HEK293 (cell line): ENCODE results near the gene SLX9.

Experiments used
- CTCF ChIA-PET: fragments of 350-600 bp; formaldehyde crosslinking; extraction: SDS; loops from one replicate; lab custom pipeline; 2021; ENCODE audit warnings: antibody characterized with exemption; lab: Yijun Ruan, JAX
- POLR2A ChIA-PET: fragments of 300-600 bp; formaldehyde crosslinking; extraction: SDS; loops from one replicate; lab custom pipeline; 2020; ENCODE audit warnings: antibody characterized with exemption, inconsistent platforms; lab: Yijun Ruan, JAX
- H3K27ac ChIP-seq: fragments of 200-500 bp; sonication (Bioruptor generic); 2 replicates; pipeline ENCODE4 v1.5.1; 2014; ENCODE audit warnings: low read depth, low read length, control low read depth, inconsistent platforms; ENCODE audit errors: extremely low read depth
- H3K36me3 ChIP-seq, 2 experiments: fragments of 200-500 bp in 1 of 2; sonication (Bioruptor generic) in 1 of 2; 1 replicate in 1 of 2; 2 replicates in 1 of 2; pipeline ENCODE4 v1.5.1; 2014 to 2017; ENCODE audit warnings: inconsistent platforms in 2 of 2, low read length in 2 of 2; ENCODE audit not compliant: control insufficient read depth in 2 of 2, insufficient read depth in 1 of 2
- H3K4me1 ChIP-seq: fragments of 200-500 bp; sonication (Bioruptor generic); 2 replicates; pipeline ENCODE4 v1.5.1; 2014; ENCODE audit warnings: mild to moderate bottlenecking, low read length, inconsistent platforms; ENCODE audit not compliant: control insufficient read depth, insufficient read depth
- H3K4me3 ChIP-seq: 2 replicates; pipeline ENCODE4 v1.5.1; 2011; ENCODE audit warnings: low read depth, mild to moderate bottlenecking, control low read depth, low read length, moderate library complexity
- H3K9me3 ChIP-seq: fragments of 200-500 bp; sonication (Bioruptor generic); 2 replicates; pipeline ENCODE4 v1.5.1; 2014; ENCODE audit warnings: low read depth, low read length, inconsistent platforms; ENCODE audit not compliant: control insufficient read depth, insufficient read depth
- BCL11B ChIP-seq: fragments of 450-650 bp; formaldehyde crosslinking; IDR thresholded peaks from 2 replicates; pipeline ENCODE4 v1.5.1; 2016; ENCODE audit warnings: low read depth, missing biosample characterization, missing genetic modification characterization
- EGR2 ChIP-seq: fragments of 450-650 bp; formaldehyde crosslinking; IDR thresholded peaks from 2 replicates; pipeline ENCODE4 v1.5.1; 2016; ENCODE audit warnings: low read depth, missing biosample characterization, missing genetic modification characterization
- KLF16 ChIP-seq: fragments of 450-650 bp; formaldehyde crosslinking; IDR thresholded peaks from 2 replicates; pipeline ENCODE4 v1.5.1; 2017; ENCODE audit warnings: missing biosample characterization, missing genetic modification characterization
- PBX3 ChIP-seq: sonication (generic); formaldehyde crosslinking; IDR thresholded peaks from 2 replicates; pipeline ENCODE4 v1.8.1; 2022; ENCODE audit warnings: mild to moderate bottlenecking, moderate library complexity, missing genetic modification reagents
- WT1 ChIP-seq: fragments of 450-650 bp; formaldehyde crosslinking; IDR thresholded peaks from 2 replicates; pipeline ENCODE4 v1.5.1; 2016; ENCODE audit warnings: missing biosample characterization, missing genetic modification characterization
- YY2 ChIP-seq: fragments of 450-650 bp; formaldehyde crosslinking; IDR thresholded peaks from 2 replicates; pipeline ENCODE4 v1.5.1; 2016; ENCODE audit warnings: missing biosample characterization, missing genetic modification characterization
- ZBTB48 ChIP-seq: fragments of 450-650 bp; formaldehyde crosslinking; IDR thresholded peaks from 2 replicates; pipeline ENCODE4 v1.5.1; 2016; ENCODE audit warnings: missing biosample characterization, missing genetic modification characterization
- ZEB2 ChIP-seq: fragments of 450-650 bp; formaldehyde crosslinking; IDR thresholded peaks from 2 replicates; pipeline ENCODE4 v1.5.1; 2016; ENCODE audit warnings: missing biosample characterization, missing genetic modification characterization
- ZFP41 ChIP-seq: fragments of 450-650 bp; formaldehyde crosslinking; IDR thresholded peaks from 2 replicates; pipeline ENCODE4 v1.5.1; 2016; ENCODE audit warnings: missing biosample characterization, missing genetic modification characterization, borderline replicate concordance
- ZNF292 ChIP-seq: fragments of 450-650 bp; formaldehyde crosslinking; IDR thresholded peaks from 2 replicates; pipeline ENCODE4 v1.5.1; 2016; ENCODE audit warnings: low read depth, missing biosample characterization, missing genetic modification characterization, borderline replicate concordance
- ZNF354C ChIP-seq: fragments of 450-650 bp; formaldehyde crosslinking; IDR thresholded peaks from 2 replicates; pipeline ENCODE4 v1.5.1; 2016; ENCODE audit warnings: missing biosample characterization, missing genetic modification characterization, low read depth, borderline replicate concordance
- ZNF362 ChIP-seq: fragments of 450-650 bp; formaldehyde crosslinking; IDR thresholded peaks from 2 replicates; pipeline ENCODE4 v1.5.1; 2016; ENCODE audit warnings: missing biosample characterization, missing genetic modification characterization
- ZNF501 ChIP-seq: fragments of 450-650 bp; formaldehyde crosslinking; IDR thresholded peaks from 2 replicates; pipeline ENCODE4 v1.5.1; 2016; ENCODE audit warnings: missing biosample characterization, missing genetic modification characterization
- ZNF518A ChIP-seq: fragments of 450-650 bp; formaldehyde crosslinking; conservative IDR thresholded peaks from 2 replicates; pipeline ENCODE4 v1.5.1; 2016; ENCODE audit warnings: low read depth, missing biosample characterization, missing genetic modification characterization
- ZNF626 ChIP-seq: fragments of 450-650 bp; sonication (Bioruptor Pico); formaldehyde crosslinking; IDR thresholded peaks from 2 replicates; pipeline ENCODE4 v1.5.1; 2018; ENCODE audit warnings: missing biosample characterization, missing genetic modification characterization, inconsistent platforms
- ZNF701 ChIP-seq: fragments of 450-650 bp; formaldehyde crosslinking; IDR thresholded peaks from 2 replicates; pipeline ENCODE4 v1.5.1; 2016; ENCODE audit warnings: missing biosample characterization, missing genetic modification characterization
- ZNF792 ChIP-seq: fragments of 450-650 bp; formaldehyde crosslinking; IDR thresholded peaks from 2 replicates; pipeline ENCODE4 v1.5.1; 2016; ENCODE audit warnings: missing biosample characterization, missing genetic modification characterization
- ZSCAN30 ChIP-seq: fragments of 450-650 bp; IDR thresholded peaks from 2 replicates; pipeline ENCODE4 v1.5.1; 2018; ENCODE audit warnings: missing biosample characterization, mild to moderate bottlenecking, missing genetic modification characterization, moderate library complexity
- ZSCAN4 ChIP-seq: fragments of 450-650 bp; formaldehyde crosslinking; IDR thresholded peaks from 2 replicates; pipeline ENCODE4 v1.5.1; 2017; ENCODE audit warnings: missing biosample characterization, missing genetic modification characterization

The SLX9 gene

GRCh38 chr21:44926331-44927101, 13.3 kb upstream of the SLX9 start:
- POLR2A ChIA-PET: interaction anchor here (1.1 kb wide), 1 partner anchor 53 kb away, joined by 8 read pairs; the partner anchor contains the start of gene PTTG1IP
- H3K27ac ChIP-seq: no peak overlapping the region
- H3K36me3 ChIP-seq: no peaks in the 10 kb centered on the region
- TF ChIP-seq WT1 (tag by site-specific recombination) (no peak), ZSCAN4 (tag by site-specific recombination) (no peak), ZNF362 (tag by site-specific recombination) (no peak), ZNF292 (tag by site-specific recombination) (no peak), PBX3 (no peak), YY2 (tag by site-specific recombination) (no peak), BCL11B (tag by site-specific recombination) (no peak), KLF16 (tag by site-specific recombination) (no peak), ZEB2 (tag by site-specific recombination) (no peak), ZNF626 (no peak), ZSCAN30 (tag by site-specific recombination) (no peak), ZNF701 (tag by site-specific recombination) (no peak), ZNF354C (tag by site-specific recombination) (no peak), ZFP41 (tag by site-specific recombination) (no peak), ZNF518A (tag by site-specific recombination) (no peak), EGR2 (tag by site-specific recombination) (no peak), ZNF501 (no peak), ZNF792 (tag by site-specific recombination) (no peak), ZBTB48 (no peak)
- CTCF ChIA-PET: interaction anchor here (0.5 to 1.7 kb wide), 6 partner anchors 8 to 426 kb away, joined by 3 to 10 read pairs (median 4); no protein-coding TSS in a partner anchor
- no peaks in the 10 kb centered on the region for H3K9me3 ChIP-seq
- 0 out of 2 replicates have a peak, but pooled peaks cover 3% of the 10 kb centered on the region for H3K4me1 ChIP-seq
- H3K4me3 ChIP-seq: no peak overlapping the region
